Islet precursor cell (in vitro differentiated cells): ENCODE results near the gene CUL3.
"Not testable (repeated sequence)": the region's sequence is repeated elsewhere in the genome, so short reads cannot be mapped to it uniquely, and the experiment has no call there.

Experiments
- DNase-seq: peaks from one replicate; pipeline ENCODE4 v3.0.0-alpha.2; 2018

CUL3 gene

DNA sequence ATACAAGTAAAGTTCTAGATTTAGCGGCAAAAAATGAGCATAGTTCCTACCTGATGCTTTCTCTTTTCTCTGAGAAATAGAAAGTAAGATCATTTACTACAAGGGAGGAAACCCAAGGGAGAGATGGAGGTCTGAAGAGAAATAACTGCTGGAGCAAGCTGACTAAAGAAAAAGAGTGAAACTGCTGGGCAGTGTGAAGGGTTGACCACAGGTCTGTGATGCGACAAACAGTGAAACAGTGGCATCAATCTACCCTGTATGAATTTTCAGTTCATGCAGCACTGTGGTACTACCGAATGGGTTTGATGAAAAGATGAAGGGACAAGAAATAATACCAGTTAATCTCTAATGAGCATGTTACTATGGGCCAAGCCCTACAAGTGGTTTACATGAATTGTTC is 52.2 kb downstream of the CUL3 start:
- DNase-seq: no peak

DNA sequence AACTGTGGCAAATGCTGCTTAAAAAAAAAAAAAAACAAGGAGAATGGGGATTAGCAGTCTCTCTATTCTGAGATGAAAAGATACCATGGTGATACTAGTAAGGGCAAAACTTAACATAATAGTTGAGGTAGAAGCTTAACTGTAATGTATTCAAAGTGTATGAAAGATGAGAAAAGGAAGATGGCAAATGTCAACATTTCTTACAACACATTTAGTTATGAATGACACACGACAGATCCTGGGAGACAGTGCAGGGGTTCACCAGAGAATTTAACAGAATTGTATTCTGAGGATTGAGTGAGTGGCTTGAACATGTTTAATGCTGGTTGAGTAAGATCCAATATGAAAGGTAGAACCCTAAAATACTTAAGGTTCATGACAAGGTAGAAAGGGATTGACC is 52.7 kb downstream of the CUL3 start:
- DNase-seq: no peak

GRCh38 chr2:224528171-224528570 is 57.0 kb downstream of the CUL3 start:
- no peak for DNase-seq

- DNase-seq: no peak
These were observed 59.4 kb downstream of the CUL3 start for GRCh38 chr2:224525774-224526173.

DNA sequence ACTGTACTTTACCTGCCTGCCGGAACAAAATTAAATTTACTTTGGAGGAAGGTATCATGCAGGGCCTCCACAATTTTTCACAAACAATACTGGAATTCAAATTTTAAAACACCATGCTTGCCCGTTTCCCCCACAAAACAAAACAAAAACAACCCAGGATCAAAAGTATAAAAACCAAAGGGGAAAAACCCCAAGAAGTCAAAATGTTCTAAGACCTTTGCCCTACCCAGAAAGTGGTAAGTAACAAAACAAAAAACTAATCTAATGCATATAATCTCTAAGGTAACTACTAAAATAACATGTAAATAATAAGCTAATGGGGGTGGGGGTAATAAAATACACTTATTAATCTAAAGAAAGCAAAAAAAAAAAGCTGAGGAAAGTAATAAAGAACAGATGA is 60.5 kb downstream of the CUL3 start:
- no peak for DNase-seq

GRCh38 chr2:224523626-224524577 is 61.3 kb downstream of the CUL3 start:
- no peak for DNase-seq

DNA sequence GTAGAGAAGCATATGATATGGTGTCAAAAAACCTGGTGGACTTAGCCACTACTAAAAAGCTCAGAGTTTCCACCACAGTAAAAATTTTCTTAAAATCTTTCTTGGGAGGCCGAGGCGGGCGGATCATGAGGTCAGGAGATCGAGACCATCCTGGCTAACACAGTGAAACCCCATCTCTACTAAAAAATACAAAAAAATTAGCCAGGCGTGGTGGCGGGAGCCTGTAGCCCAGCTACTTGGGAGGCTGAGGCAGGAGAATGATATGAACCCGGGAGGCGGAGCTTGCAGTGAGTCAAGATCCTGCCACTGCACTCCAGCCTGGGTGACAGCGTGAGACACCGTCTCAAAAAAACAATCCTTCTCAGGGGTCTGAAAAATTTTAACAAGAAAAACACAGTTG is 62.7 kb downstream of the CUL3 start:
- not testable (repeated sequence) for DNase-seq

DNA sequence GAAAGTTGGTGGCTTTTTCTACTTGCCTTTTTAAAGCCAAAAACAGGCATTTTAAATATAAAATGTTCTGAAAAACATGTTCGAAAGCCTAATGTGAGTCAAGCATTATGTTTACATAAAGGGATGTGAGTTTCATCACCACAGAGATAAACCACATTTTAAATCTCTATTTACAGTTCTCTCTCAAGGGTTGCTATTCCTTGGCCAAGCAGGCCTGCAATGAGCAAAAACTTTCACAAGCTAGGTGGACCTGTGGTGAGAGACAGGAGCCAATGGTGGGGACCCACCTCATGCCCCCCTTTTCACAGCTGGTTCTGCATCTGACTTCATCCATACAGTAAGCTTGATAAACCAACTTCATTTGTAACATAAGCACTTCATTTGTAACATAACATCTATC is 65.1 kb downstream of the CUL3 start:
- no peak for DNase-seq

DNA sequence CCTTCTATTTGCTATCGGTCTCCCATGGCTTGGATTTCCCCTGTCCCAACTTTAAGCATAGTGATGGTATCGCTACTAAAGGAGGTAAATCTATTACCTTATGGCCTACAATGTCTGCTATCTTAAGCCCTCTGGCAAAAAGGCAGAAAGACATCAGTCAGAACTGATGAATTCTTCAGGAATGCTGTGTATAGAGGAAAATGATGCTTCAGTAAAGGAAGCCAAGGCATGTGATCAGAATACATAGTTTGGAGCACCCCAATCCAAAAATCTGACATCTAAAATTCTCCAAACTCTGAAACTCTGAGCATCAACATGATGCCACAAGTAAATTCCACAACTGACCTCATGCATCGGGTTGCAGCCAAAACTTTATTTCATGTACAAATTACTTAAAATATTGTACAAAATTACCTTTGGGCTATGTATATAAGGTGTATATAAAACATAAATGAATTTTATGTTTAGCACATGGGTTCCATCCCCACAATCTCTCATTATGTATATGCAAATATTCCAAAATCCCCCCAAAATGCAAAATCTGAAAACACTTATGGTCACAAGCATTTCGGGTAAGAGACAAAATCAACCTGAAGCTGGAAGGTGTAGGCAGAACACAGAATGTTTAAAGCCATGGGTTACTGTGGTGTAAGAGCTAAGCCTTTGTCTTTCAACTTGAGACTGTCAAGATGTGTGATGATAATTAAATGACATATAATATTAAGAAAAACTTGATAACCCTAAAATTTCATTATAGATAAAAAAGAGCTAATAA is 66.2 kb downstream of the CUL3 start:
- DNase-seq: no peak

- DNase-seq: no peak
These were observed 67.2 kb downstream of the CUL3 start for GRCh38 chr2:224517963-224518362.

- not testable (repeated sequence) for DNase-seq
These were observed 68.8 kb downstream of the CUL3 start for GRCh38 chr2:224516393-224516792.

- no peak for DNase-seq
These were observed 71.2 kb downstream of the CUL3 start for GRCh38 chr2:224513991-224514390.

DNA sequence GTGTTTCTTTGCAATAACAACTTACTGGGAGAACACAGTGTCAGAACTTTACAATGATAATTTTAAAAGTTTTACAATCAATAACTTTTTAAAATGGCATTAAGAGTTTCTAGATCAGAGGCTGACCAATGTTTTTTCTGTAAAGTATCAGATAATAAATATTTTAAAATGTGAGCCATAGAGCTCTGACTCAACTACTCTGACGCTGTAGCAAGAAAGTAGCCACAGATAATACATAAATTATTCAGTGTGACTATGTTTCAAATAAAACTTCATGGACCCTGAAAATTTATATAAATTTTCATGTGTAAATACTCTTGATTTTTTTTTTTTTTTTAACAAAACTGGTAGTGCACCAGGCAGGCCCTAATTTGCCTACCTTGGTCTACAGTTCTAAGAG is 77.4 kb downstream of the CUL3 start:
- no peak for DNase-seq

DNA sequence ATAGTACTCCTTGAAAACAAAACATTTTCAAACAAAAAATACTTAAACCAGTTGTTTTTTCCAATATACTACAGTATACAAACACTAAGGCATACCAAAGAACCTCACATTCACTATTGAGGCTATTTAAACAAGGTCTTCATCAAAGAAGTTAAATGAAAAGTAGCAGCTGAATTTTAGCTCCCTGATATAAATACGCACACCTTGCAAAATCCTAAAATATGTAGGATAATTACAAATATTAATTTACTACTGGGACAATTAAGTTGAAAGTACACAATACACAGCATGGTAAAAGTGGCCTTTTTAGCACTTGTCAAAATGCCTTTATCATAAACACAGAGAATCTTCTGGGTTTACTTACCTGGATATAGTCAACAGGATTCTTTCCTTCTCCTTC is 78.7 kb downstream of the CUL3 start:
- no peak for DNase-seq

- DNase-seq: no peak
These were observed 86.2 kb downstream of the CUL3 start for GRCh38 chr2:224498991-224499390.

DNA sequence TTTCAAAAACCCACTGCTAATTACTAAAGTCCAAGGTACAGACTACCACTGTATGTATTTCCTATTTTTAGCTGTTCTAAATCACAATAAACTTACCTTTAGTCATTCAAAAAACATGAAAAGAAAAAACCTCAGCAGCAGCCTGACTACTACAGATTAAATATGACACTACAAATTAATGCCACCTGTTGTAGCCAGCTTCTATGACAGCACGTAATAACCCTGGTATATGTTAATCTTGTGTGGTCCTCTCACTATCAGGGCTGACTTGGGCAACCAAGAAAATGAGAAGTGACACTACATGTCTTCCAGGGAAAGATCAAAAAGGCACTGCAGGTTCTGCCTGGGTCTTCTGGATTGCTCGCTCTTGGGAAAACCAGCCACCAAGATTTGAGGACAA is 92.6 kb downstream of the CUL3 start:
- DNase-seq: no peak

DNA sequence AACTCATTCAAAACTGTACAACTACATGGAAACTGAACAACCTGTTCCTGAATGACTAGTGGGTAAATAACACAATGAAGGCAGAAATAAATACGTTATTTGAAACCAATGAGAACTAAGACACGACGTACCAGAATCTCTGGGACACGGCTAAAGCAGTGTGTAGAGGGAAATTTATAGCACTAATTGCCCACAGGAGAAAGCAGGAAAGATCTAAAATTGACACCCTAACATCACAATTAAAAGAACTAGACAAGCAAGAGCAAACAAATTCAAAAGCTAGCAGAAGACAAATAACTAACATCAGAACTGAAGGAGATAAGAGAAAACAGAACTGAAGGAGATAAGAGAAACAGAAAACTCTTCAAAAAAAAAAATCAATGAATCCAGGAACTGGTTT is 97.2 kb downstream of the CUL3 start:
- not testable (repeated sequence) for DNase-seq

GRCh38 chr2:224485081-224486014 is 99.8 kb downstream of the CUL3 start:
- DNase-seq: peak; percentile 99

- DNase-seq: no peak
These were observed 105.3 kb downstream of the CUL3 start for GRCh38 chr2:224479826-224480225.

- DNase-seq: no peak
These were observed 112.3 kb downstream of the CUL3 start for GRCh38 chr2:224472827-224473226.

DNA sequence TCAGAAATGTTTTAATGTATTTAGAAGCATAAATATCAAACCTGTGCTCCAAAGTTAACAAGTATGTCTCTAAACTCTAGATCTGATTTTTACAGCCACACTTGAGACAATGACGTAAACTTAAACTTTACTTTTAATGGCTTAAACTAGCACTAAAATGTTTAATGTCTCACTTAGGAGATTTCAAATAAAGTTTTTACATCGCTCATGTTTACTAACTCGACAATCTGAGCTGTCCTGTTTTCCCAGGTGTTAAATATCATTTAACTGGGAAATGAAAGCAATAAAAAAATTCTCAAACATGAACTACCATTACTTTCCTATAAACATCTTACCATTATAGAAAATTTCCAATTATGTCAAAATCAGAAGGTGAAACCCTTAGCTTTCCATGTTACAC is 113.0 kb downstream of the CUL3 start:
- no peak for DNase-seq

DNA sequence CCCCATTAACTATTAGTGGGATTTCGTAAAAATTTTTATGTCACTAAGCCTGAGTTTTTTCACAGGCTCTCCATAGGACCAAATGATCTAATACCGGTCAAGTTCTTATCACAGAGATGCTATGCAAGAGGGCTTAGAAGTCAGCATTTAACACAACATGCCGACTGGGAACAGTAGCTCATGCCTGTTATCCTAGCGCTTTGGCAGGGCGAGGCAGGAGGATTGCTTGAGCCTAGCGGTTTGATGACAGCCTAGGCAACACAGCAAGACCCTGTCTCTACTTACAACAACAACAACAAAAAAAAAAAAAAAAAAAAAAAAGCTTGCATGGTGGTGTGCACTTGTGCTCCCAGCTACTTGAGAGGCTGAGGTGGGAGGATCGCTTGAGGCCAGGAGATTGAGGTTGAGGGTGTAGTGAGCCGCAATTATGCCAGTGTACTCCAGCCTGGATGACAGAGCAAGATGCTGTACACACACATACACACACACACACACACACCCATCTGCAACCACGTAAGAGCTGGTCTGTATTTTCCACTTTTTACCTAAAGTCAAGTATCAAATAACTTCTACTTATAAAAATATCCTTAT is 115.7 kb downstream of the CUL3 start:
- no peak for DNase-seq
